HG03025 (cell line): ENCODE results near the gene ZNF705A.
"Not testable (repeated sequence)": the region's sequence is repeated elsewhere in the genome, so short reads cannot be mapped to it uniquely, and the experiment has no call there.

ENCODE experiments used
- ATAC-seq: cut with Tn5 transposase; IDR thresholded peaks from one replicate; pipeline ENCODE4 v1.9.1; 2021; ENCODE audit warnings: mild to moderate bottlenecking, moderate library complexity; ENCODE audit not compliant: unreplicated experiment, low FRiP score

The ZNF705A gene

GRCh38 chr12:8183346-8183745 is 26.5 kb downstream of the ZNF705A start:
- ATAC-seq = not testable (repeated sequence)

- not testable (repeated sequence) for ATAC-seq
Measured at GRCh38 chr12:8184206-8184605, 27.4 kb downstream of the ZNF705A start.

GRCh38 chr12:8188088-8188487 is 31.3 kb downstream of the ZNF705A start:
- not testable (repeated sequence) for ATAC-seq

- ATAC-seq = not testable (repeated sequence)
Measured at GRCh38 chr12:8197685-8198308, 41.0 kb downstream of the ZNF705A start.

GRCh38 chr12:8218711-8219382 is 62.0 kb downstream of the ZNF705A start:
- ATAC-seq = not testable (repeated sequence)

GRCh38 chr12:8221375-8221774 is 64.6 kb downstream of the ZNF705A start:
- not testable (repeated sequence) for ATAC-seq

- ATAC-seq = not testable (repeated sequence)
Measured at GRCh38 chr12:8221844-8222243, 65.0 kb downstream of the ZNF705A start.

- not testable (repeated sequence) for ATAC-seq
Measured at GRCh38 chr12:8222303-8222702, 65.5 kb downstream of the ZNF705A start.

- not testable (repeated sequence) for ATAC-seq
Measured at GRCh38 chr12:8223646-8224045, 66.8 kb downstream of the ZNF705A start.

- ATAC-seq = not testable (repeated sequence)
Measured at GRCh38 chr12:8224782-8225181, 68.0 kb downstream of the ZNF705A start.

GRCh38 chr12:8226355-8226754 is 69.5 kb downstream of the ZNF705A start:
- ATAC-seq = no peak

GRCh38 chr12:8226992-8227731 is 70.3 kb downstream of the ZNF705A start, which contains the start of gene FAM90A1:
Gene FAM90A1 (minus strand): TSS chr12:8227618. CDS start chr12:8224832, 2,786 bp downstream.
- not testable (repeated sequence) for ATAC-seq

GRCh38 chr12:8227732-8228077 is 70.9 kb downstream of the ZNF705A start:
- ATAC-seq = not testable (repeated sequence)

- ATAC-seq = not testable (repeated sequence)
Measured at GRCh38 chr12:8228607-8229006, 71.8 kb downstream of the ZNF705A start.

GRCh38 chr12:8229486-8229885 is 72.7 kb downstream of the ZNF705A start:
- not testable (repeated sequence) for ATAC-seq
